HG02759 (cell line): ENCODE measurements around the gene CFAP92.
"Not testable (repeated sequence)": the region's sequence is repeated elsewhere in the genome, so short reads cannot be mapped to it uniquely, and the experiment has no call there.

ENCODE experiments used
- ATAC-seq: cut with Tn5 transposase; IDR thresholded peaks from one replicate; pipeline ENCODE4 v1.9.1; 2021; ENCODE audit warnings: mild to moderate bottlenecking, moderate library complexity; ENCODE audit not compliant: unreplicated experiment

The CFAP92 gene

DNA sequence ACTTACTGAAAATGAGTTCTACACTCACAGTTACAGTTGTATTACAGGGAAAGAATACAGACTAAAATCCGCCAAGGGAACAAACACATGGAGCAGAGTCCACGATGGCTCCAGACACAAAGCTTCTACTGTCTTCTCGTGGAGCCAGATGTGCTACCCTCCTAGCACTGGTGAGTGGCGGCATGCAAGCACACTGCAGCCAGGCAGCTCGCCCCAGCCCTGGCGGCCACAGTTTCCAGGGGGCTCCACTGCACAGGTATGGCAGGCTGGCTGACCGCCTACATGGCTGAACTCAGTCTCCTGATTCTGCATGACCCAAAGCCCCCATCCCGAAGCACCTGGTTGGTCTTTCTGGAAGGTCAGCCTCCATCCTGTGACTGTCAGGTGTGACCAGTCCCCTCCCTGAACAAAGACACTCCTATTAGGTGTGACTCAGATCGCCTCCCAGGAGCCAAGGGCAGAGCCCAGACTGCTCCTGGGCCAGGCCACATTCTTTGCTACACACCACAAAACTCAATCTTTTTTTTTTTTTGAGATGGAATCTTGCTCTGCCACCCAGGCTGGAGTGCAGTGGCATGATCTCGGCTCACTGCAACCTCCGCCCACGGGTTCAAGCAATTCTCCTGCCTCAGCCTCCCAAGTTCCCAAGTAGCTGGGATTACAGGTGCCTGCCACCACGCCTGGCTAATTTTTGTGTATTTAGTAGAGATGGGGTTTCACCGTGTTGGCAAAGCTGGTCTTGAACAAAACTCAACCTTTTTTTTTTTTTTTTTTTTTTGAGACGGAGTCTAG, 51.5 kb downstream of the CFAP92 start:
- no peak for ATAC-seq

DNA sequence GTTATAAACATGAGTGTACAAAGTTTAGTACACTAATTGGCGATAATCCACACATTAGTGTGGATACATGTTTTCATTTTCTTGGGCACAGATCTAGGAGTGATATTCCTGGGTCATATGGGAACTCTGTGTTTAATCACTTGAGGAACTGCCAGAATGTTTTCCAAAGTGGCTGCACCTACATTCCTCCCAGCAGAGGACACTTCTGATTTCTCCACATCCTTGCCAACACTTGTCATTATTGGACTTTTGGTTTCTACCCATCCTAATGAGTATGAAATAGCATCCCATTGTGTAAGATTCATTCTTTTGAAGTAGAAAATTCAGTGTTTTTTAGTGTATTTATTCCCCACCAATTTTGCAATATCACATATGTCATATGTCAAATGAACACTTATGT, 53.6 kb downstream of the CFAP92 start:
- ATAC-seq: no peak

DNA sequence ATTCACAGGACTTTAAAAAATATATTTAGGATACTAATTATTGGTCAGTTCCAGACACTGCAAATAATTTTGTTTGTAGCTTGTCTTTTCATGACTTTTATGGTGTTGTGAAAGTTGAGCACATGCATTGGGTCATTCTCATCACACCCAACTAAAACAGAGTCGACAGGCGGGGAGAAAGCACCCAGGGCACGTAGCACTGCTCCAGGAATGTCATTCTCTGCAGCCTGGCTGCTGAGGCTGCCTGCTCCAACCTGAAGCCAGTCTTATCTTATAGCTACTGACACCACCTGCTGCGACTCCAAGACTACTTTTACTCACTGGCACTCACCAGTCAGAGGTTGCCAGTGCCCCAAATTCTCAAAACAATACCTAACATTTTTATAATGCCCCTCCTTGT, 57.5 kb downstream of the CFAP92 start:
- ATAC-seq: no peak

DNA sequence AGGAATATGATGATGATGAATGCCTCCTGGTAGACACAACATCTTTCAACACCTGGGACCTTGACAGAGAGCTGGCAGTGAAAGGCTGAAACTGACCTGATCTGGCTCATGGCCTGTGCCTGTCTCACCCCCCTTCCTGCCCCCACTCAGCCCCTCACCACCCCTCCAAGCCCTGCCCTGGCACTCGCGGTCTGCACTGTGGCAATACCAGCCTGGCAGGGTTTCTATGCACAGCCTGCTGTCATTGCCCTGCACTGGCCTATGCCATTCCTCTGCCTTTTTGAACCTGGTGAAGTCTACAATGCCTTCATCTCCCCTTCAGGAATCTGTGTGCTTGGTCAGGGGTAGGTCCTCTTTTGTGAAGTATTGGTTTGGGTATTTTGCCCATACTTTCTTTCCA, 58.0 kb downstream of the CFAP92 start:
- no peak for ATAC-seq

DNA sequence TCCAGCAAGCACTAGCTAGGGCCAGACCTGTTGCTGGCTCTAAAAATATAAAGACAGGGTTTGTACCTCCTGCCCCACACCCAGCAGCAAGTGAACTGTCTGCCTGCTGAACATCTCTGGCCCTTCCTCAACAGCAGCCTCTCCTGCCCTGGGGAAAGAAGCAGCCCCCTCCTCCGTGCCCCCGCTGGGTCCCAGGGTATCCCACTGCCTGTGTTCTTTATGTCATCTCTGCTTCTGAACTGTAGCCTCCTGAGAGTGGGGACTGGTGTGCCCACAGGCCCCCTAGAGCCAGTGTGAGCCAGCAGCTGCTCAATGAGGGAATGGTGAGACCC, 60.0 kb downstream of the CFAP92 start:
- ATAC-seq: no peak

DNA sequence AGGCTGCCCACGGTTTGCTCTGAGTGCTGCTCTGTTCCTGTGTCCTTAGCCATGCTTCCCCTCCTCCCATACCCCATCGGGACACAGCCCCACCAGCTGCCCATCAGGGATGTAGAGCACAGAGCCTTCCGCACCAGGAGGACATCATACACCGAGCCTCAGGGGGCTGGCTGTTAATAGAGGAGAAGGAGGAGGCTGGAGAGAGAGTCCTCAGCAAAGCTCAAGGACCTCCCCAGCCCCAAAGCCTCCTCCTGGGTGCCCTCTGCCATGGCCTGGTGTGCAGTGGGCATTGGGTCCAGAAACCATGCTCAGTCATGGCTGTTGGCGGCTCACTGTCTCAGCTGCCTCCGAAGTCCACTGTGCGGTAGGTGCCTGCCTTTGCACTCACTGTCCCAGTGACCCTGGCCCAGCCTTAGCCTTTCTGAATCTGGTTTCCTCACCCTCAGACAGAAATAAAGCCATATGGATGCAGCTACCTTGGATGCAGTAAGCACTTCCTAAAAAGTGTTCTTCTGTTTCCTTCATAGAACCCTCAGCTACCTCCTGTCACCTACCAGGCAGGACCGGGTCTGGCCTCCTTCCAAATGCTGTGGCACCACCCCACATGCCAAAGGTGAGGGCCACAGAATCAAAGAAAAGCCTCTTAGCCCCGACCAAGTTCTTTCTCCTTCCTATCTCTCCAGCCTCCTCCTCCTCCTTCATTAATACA, 60.5 kb downstream of the CFAP92 start:
- ATAC-seq: no peak

DNA sequence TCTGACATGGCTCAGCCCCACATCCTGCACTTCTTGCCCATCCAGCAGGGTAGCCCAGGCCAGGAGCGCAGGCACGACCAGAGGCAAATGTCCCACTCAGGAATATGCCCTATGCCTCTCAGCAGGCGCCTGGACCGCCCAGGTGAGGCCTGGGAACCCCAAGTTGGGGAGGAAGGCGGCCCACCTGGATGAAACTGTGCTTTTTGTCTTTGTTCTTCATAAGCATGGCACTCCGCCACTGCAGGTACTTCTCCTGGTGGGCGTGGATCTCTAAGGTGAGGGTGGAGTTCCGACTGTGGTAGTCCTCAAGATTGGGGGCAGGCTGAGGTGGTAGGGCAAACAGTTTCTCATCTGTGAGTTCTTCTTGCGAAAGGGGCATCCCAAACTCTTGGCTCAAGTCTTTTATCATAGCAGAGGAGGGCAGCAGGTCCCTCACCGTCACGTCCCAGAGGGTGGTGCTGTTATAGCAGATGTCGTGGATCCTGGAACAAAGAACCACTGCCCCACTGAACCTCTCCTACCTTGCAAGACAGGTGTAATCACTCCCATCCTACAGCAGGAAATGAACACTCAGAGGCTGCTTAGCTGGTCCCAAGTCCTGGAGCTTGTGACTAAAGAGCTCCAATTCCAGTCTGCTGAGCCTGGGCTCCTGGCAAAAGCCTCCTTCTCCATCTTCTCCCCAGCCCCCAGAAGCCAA, 61.2 kb downstream of the CFAP92 start:
- no peak for ATAC-seq

DNA sequence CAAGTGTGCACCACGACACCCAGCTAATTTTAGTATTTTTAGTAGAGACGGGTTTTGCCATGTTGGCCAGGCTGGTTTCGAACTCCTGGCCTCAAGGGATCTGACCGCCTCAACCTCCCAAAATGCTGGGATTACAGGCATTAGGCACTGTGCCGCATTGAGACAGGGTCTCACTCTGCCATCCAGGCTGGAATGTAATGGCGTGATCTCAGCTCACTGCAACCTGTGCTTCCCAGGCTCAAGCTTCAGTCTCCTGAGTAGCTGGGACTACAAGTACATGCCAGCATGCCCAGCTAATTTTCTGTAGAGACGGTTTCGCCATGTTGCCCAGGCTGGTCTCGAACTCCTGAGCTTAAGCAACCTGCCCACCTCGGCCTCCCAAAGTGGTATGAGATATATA, 62.8 kb downstream of the CFAP92 start:
- no peak for ATAC-seq

DNA sequence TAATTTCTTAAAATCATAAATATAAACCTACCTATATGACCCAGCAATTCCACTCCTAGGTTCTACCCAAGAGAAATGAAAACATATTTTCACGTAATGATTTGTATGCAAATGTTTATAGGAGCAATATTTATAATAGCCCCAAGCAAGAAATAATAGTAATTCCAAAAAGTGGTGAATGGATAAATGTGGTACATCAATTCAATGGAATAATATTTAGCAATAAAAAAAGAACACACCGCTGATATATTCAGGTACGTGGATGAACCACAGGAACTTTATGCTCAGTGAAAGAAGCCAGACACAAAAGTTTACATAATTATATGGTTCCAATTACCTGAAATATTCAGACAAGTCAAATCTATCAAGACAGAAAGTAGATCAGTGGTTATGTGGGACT, 64.5 kb downstream of the CFAP92 start:
- ATAC-seq: no peak

DNA sequence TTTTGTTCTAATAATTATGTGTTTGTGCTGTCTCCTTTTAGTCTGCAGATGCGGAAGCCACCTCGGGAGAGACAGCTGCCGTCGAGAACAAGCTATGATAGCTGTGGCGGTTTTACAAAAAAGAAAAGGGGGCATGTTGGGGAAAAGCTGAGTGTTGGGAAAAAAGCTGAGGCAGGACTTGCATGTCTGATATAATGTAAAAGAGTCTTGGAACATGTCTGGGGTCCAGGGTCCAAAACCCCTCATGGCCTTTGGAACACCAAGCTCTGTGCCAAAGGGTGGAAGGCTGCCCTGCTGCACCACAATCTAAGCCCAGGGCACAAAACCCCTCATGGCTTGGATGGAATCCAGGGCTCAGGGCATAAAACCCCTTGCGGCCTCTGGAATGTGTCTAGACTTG, 69.9 kb downstream of the CFAP92 start:
- ATAC-seq: not testable (repeated sequence)

DNA sequence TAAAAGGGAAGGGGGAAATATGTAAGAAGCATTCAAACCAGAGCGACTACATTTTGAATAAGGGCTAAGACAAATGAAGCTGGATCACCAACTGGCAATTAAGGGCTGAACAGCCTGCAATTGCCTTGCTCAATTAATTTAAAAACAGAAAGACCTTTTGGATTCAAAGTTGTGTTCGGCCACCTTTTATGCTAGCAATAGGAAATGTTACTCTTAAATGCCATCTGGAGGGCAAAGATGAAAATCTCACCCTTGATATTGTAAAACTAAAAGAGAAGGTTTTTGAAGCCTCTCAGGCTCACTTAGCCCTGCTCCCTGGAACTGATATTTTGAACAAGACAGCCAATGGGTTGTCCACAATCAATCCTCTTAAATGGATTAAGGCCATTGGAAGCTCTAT, 70.3 kb downstream of the CFAP92 start:
- ATAC-seq: no peak

DNA sequence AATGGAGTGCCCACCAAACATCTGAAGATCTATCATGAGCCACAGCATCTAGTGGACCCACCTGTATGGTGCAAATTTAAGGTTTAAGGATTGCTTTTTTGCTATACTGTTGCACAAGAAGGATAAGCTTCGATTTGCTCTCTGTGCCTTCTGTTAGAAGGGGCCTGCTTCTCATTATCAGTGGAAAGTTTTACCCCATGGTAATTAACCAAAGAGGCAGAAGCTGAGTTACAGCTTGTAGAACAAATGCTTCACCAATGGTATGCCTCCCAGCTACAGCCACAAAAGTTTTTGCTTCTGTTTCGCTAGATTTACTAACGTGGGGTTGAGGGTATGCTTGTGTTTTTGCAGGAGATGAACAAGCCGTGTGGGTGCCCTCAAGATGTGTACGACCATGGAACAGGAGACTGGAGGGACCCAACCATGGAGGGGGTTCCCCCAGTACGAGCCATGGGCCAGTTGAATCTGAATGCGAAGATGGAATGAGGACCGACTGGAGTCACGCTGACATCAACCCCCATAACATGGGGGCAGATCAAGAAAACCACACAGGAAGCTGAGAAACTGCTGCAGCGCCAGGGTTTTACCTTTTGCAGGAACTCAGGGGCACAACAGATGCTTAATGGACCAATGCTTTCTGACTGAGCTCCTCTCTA, 70.9 kb downstream of the CFAP92 start:
- ATAC-seq: no peak

DNA sequence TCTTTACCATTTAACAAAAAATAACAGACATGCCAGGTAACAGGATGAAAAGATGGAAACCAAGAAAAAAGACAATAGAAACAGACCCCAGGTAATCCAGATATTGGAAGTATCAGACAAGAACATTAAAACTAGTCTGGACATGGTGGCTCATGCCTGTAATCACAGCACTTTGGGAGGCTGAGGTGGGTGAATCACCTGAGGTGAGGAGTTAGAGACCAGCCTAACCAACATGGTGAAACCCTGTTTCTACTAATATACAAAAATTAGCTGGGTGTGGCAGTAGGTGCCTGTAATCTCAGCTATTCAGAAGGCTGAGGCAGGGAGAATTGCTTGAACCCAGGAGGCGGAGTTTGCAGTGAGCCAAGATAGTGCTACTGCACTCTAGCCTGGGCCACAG, 73.9 kb downstream of the CFAP92 start:
- no peak for ATAC-seq

DNA sequence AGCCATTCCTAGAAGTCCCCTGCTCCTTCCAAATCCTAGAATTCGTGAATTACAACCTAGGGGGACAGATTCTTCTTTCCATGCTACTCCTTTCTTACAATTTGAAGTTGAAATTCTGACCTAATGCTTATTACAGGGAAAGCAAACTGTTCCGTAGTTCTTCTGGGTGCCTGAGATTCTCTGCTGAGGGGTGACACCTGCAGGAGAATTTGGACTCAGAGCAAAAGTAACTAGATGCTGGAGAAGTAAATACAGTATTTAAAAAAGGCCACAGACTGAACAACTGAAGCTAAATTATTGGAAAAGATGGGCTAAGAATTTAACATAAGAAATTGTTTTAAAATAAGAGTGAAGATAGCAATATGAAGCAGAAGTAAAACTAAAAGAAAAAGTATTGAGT, 76.6 kb downstream of the CFAP92 start:
- no peak for ATAC-seq

DNA sequence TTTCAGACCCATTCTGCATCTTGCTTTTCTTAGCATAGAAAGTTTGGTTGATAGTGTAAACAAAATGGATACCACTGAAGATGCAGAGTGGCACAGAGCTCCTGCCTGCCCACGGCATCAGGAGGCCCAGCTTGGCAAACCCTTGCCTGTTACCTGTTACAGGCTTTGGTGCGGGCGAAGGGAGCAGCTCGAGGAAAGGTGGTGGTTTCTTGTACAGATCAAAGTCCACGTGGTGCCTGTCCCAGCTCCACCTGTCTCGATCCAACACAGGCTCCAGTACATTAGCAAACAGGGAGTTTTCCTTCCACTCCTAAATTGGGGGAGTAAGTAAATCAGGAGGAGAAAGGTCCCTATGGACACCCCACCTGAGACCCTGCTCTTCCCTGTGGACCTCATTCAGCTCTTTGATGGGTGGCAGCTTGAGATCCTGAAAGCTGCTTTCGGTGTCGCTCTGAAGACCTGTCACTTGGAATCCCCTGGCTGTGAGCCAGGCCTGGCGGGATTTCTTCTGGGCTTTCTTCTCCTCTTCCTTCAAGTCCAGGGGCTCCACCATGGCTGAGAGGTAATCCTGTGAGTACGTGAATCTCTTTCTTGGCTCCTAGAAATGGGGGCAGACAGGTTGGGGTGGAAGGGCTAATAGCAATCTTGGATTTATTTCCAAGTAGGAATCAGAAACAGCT, 78.8 kb downstream of the CFAP92 start:
- no peak for ATAC-seq

DNA sequence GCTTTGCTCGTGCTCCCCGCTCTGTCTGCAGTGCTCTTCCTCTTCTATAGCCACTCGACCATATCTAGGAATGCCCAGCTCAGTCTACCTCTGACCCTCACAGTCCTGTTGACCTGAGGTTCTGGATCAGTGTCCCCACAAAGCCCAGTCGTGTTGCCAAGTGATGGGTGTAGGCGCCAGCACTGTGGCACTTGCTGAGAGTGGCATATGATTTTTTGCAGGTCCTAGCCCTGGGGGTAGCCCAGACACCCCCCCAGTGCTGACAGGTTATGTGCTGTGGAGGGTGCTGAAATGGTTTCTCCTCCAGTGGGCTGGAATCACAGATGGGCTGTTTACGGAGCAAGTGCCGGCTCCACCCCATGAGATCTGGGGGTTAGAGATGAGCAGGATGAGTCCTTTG, 82.0 kb downstream of the CFAP92 start:
- no peak for ATAC-seq

DNA sequence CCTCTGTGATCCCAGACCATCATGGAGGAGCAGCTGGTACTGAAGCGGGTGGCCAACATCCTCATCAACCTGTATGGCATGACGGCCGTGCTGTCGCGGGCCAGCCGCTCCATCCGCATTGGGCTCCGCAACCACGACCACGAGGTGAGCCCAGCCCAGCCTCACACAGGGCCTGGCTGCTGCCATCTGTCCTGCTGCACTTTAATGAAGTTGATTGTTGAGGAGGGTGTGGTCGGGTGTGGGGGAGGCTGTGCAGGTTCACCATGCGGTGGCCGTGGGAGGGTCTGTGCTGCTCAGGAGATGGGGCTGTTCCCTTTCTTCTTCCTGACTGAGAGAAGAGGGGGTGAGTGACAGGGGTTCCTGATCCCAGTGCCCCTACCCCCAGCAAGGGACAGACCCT, 83.9 kb downstream of the CFAP92 start:
- no peak for ATAC-seq

DNA sequence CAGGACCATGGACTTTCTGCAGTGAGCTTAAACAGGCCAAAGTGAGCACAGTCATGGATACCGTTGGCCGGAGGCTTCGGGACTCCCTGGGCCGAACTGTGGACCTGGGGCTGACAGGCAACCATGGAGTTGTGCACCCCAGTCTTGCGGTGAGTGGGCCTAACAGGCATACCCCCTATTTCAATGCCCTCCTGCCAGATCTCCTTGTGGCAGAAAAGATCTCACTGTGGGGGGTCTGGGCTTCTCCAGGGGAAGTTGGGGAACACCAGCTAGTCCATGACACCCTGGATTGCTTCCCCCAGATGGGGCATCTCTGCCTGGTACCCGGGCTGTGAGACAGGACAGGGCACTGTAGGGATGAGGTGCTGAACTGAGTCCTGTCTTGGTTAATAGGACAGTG, 84.9 kb downstream of the CFAP92 start:
- ATAC-seq: no peak

DNA sequence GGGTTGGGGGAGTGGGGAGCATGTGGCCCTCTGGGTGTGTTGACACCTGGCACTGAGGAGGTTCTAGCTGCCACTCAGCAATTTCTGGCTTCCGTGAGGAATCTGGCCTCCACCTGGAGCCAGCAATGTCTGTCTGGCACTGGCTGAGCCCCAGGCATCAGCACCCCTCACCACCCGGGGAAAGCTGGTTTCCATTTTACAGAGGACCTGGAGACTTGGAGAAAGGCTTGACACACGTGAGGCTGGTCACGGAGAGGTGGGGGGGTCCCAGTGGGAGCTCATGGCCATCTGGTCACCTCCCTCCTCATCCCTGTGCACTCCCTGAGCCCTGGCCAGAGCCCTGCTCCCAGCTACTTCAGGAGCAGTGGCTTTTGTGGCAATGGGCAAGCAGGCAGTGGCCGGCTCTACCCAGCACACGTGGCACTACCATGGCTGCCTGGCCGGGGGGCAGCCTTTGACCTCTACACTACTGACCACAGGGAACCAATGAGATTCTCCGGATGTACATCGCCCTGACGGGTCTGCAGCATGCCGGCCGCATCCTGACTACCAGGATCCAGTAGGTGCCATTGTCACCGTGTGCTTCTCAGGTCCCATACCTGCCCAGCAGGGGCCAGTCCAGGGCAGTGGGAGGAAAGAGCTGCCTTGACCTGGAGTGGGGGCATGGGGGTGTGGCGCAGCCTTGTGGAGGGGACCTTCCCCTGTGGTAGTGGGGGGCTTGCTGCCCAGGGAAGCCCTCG, 86.0 kb downstream of the CFAP92 start:
- ATAC-seq: no peak

DNA sequence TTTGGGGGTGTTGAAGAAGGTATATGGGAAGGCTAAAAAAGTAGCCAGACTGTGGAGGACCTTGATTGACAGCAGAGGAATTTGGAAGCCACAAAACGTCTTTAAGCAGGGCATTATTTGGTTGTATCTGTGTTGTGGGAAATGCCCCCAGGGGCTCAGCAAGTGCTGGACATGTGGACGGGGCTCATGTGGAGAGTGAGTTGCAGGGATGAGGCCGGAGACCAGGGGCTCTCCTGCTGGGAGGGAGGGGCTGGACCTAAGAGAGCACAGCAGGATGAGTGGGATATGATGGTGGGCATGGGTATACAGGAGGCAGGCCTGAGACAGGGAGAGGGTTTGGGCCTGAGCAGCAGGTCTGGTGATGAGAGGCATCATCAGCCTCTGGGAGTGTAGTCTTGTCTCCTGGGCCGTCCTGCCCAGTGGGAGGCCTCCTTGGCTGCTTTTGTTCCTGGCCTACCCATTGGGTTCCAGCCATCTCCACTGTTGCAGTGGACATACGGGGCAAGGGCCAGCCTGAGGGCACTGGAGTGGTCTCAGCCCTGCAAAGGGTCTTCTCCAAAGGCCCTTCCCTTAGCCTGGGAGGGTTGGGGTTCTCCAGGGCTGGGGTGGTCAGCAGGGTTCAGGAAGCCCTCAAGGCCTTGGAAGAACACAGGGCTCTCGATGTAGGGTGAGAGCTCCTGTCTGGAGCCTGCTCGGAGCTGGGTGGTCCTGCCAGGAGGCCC, 86.9 kb downstream of the CFAP92 start:
- ATAC-seq: no peak
